Heart left ventricle (tissue), 13 donors: ENCODE data around the gene ADGRB3.

Experiments
- CTCF ChIP-seq, 12 donors: fragments of 200-600 bp; sonication (generic) in 4 of 12; IDR thresholded peaks; one replicate each; pipeline versions ENCODE4 v1.5.0 to v1.8.0; 2018 to 2022; ENCODE audit warnings: antibody characterized with exemption in 12 of 12, mild to moderate bottlenecking in 5 of 12
- POLR2A ChIP-seq, 2 donors: fragments of 450-650 bp; IDR thresholded peaks; one replicate each; pipeline ENCODE4 v1.6.1; 2017; ENCODE audit warnings: antibody characterized with exemption in 2 of 2, mild to moderate bottlenecking in 2 of 2, moderate library complexity in 2 of 2
- donor health status: ischemic (EF 13 %, LVEDD 7.1; RV severe dilation, severe dysfunction).
- donor health status: DM: no; HTN: yes; CAD: no.
- donor health status: DM: no; HTN: no; CAD: no.
- donor health status: ischemic (EF 25% LVEDD 6.9; RV normal size, moderate dysfunction).
- donor health status: ischemic (EF 25% LVEDD 5.7; RV mildly dilated, moderate dysfunction).
- donor health status: ischemic (EF 35%, LVEDD 5.7; RV mildly dilated, moderate dysfunction).
- donor health status: nonischemic (EF 11% LVEDD 7.7; RV severe dilation, severe dysfunction).
- donor health status: DM: yes; HTN: yes; CAD: no.
- donor health status: PGD.
- donor health status: ischemic (EF 29% LVEDD 5.4; RV normal size, mild dysfunction).
- donor health status: nonischemic (EF 23%, LVEDD 6.1; RV moderate dilation, normal function).

DNA sequence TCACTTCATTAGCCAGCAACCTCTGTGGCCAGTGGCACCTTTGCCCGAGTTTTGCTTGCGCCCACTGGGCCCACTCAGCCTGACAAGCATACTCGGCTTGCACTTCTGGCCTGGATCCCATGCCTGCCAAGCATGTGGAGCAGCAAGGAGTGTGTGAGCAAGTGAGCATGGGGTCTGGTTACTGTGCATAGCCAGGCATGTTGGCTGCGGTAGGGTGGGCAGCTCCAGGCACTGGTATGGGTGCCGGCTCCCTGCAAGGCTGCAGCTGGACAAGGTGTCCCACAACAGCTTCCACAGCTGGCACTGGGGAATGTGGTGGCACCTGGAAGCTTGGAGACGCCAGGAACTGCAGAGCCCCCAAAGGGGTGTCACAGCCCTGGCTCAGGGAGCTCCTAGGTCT, 510.0 kb downstream of the ADGRB3 start:
- TF ChIP-seq CTCF (IDR thresholded peaks at IDR 0.05) (no peak), POLR2A (IDR thresholded peaks at IDR 0.05) (no peak)
